Karpas-422 (cell line): Measurements from ENCODE around the gene TXNDC11. TPM values are rescaled to one million over a fixed set of nuclear protein-coding genes. Genes with fewer than 3 reads are reported as not detected.
A peak's percentile ranks its signal among the peaks of the same experiment; 100 is the strongest.

Experiments used
- DNase-seq: peaks from one replicate; pipeline ENCODE4 v3.0.0-alpha.2; 2015
- H2AFZ ChIP-seq: fragments of 200-600 bp; sonication (generic); 2 replicates; pipeline ENCODE4 v1.6.1; 2014; ENCODE audit warnings: antibody characterized with exemption, low read length, mixed read lengths
- H3K27ac ChIP-seq: fragments of 200-600 bp; sonication (generic); 2 replicates; pipeline ENCODE4 v1.5.1; 2014; ENCODE audit warnings: mild to moderate bottlenecking, low read length, moderate library complexity
- H3K27me3 ChIP-seq: fragments of 200-600 bp; sonication (generic); 2 replicates; pipeline ENCODE4 v1.6.1; 2014; ENCODE audit warnings: low read length, mixed read lengths
- H3K36me3 ChIP-seq: fragments of 200-600 bp; sonication (generic); 2 replicates; pipeline ENCODE4 v1.6.1; 2014; ENCODE audit warnings: low read length, mixed read lengths; ENCODE audit not compliant: insufficient read depth
- H3K4me1 ChIP-seq: fragments of 200-600 bp; sonication (generic); 2 replicates; pipeline ENCODE4 v1.6.1; 2014; ENCODE audit warnings: mild to moderate bottlenecking, low read length, mixed read lengths
- H3K4me2 ChIP-seq: fragments of 200-600 bp; sonication (generic); 2 replicates; pipeline ENCODE4 v1.6.1; 2014; ENCODE audit warnings: low read length, low read depth, mild to moderate bottlenecking; ENCODE audit not compliant: poor library complexity, severe bottlenecking
- H3K4me3 ChIP-seq: fragments of 200-600 bp; sonication (generic); 2 replicates; pipeline ENCODE4 v1.5.1; 2014; ENCODE audit warnings: mild to moderate bottlenecking, antibody characterized with exemption, low read length, mixed read lengths
- H3K79me2 ChIP-seq: fragments of 200-600 bp; sonication (generic); 2 replicates; pipeline ENCODE4 v1.6.1; 2014; ENCODE audit warnings: mild to moderate bottlenecking, low read length, mixed read lengths
- H3K9ac ChIP-seq: fragments of 200-600 bp; sonication (generic); 2 replicates; pipeline ENCODE4 v1.6.0; 2014; ENCODE audit warnings: low read length
- H3K9me2 ChIP-seq: fragments of 200-600 bp; sonication (generic), shearing (Covaris generic); replicated peaks from 2 replicates; pipeline ENCODE4 v1.6.0; 2014; ENCODE audit warnings: mild to moderate bottlenecking, low read length, moderate library complexity; ENCODE audit not compliant: insufficient read depth
- H3K9me3 ChIP-seq: fragments of 300-700, 200-600 bp; sonication (generic); 2 replicates; pipeline ENCODE4 v1.6.1; 2014; ENCODE audit warnings: low read length, mixed read lengths
- H4K20me1 ChIP-seq: fragments of 200-600 bp; sonication (generic); 2 replicates; pipeline ENCODE4 v1.6.1; 2014; ENCODE audit warnings: mild to moderate bottlenecking, antibody characterized with exemption, low read length, low read depth; ENCODE audit not compliant: insufficient read depth
- total RNA-seq: library from RNA; depleted of rRNA; stranded (reverse); fragments of >200 nt; shearing (Covaris generic); gene quantifications from 2 replicates; pipeline ENCODE4 v1.2.3, GENCODE V29; 2014; ENCODE audit warnings: low replicate concordance

The TXNDC11 gene
- total RNA-seq, 1 experiment from 2014 or later: 28.5 TPM

GRCh38 chr16:11681556-11681955, 61.1 kb downstream of the TXNDC11 start:
- H3K4me2 ChIP-seq: peak overlapping the region; percentile 66
- H3K4me3 ChIP-seq: peak overlapping the region; percentile 48; the same call in 1 of the 2 replicates
- peaks cover 90% of the 10 kb centered on the region for H3K4me1 ChIP-seq

GRCh38 chr16:11679941-11680911, 62.4 kb downstream of the TXNDC11 start:
- Histone ChIP-seq H3K4me1 (peaks cover 88% of the 10 kb centered on the region), H3K4me2 (no peak overlapping the region), H3K27me3 (no peaks in the 10 kb centered on the region), H3K4me3 (no peak overlapping the region), H3K9me3 (no peaks in the 10 kb centered on the region), H3K9me2 (no peaks in the 10 kb centered on the region), H2AFZ (no peak overlapping the region), H3K36me3 (peaks cover 27% of the 10 kb centered on the region), H4K20me1 (peaks cover 30% of the 10 kb centered on the region), H3K79me2 (0 out of 2 replicates have a peak, but pooled peaks cover 3% of the 10 kb centered on the region), H3K9ac (no peak overlapping the region), H3K27ac (no peak overlapping the region)
- no peak for DNase-seq

More at GRCh38 chr16:11681556-11681955, 61.1 kb downstream of the TXNDC11 start:
- Histone ChIP-seq H3K9me2 (no peaks in the 10 kb centered on the region), H3K27ac (peak overlapping the region; percentile 97), H3K9ac (peak overlapping the region; percentile 39), H3K36me3 (peaks cover 28% of the 10 kb centered on the region), H3K9me3 (no peaks in the 10 kb centered on the region), H3K79me2 (0 out of 2 replicates have a peak, but pooled peaks cover 3% of the 10 kb centered on the region), H4K20me1 (peaks cover 30% of the 10 kb centered on the region), H2AFZ (no peak overlapping the region), H3K27me3 (no peaks in the 10 kb centered on the region)
- peak; percentile 82 for DNase-seq

GRCh38 chr16:11679250-11679649, 63.4 kb downstream of the TXNDC11 start:
- no peaks in the 10 kb centered on the region for H3K27me3 ChIP-seq
- H3K27ac ChIP-seq: peak overlapping the region; percentile 51; the same call in 1 of the 2 replicates
- H3K4me1 ChIP-seq: peaks cover 80% of the 10 kb centered on the region
- DNase-seq: no peak
- H3K9ac ChIP-seq: no peak overlapping the region; the same call in 1 of the 2 replicates
- H4K20me1 ChIP-seq: peaks cover 30% of the 10 kb centered on the region
- H2AFZ ChIP-seq: no peak overlapping the region
- H3K9me2 ChIP-seq: no peaks in the 10 kb centered on the region
- H3K79me2 ChIP-seq: 0 out of 2 replicates have a peak, but pooled peaks cover 3% of the 10 kb centered on the region
- H3K9me3 ChIP-seq: no peaks in the 10 kb centered on the region
- peaks cover 25% of the 10 kb centered on the region for H3K36me3 ChIP-seq
- no peak overlapping the region for H3K4me3 ChIP-seq
- peak overlapping the region; percentile 42 for H3K4me2 ChIP-seq

DNA sequence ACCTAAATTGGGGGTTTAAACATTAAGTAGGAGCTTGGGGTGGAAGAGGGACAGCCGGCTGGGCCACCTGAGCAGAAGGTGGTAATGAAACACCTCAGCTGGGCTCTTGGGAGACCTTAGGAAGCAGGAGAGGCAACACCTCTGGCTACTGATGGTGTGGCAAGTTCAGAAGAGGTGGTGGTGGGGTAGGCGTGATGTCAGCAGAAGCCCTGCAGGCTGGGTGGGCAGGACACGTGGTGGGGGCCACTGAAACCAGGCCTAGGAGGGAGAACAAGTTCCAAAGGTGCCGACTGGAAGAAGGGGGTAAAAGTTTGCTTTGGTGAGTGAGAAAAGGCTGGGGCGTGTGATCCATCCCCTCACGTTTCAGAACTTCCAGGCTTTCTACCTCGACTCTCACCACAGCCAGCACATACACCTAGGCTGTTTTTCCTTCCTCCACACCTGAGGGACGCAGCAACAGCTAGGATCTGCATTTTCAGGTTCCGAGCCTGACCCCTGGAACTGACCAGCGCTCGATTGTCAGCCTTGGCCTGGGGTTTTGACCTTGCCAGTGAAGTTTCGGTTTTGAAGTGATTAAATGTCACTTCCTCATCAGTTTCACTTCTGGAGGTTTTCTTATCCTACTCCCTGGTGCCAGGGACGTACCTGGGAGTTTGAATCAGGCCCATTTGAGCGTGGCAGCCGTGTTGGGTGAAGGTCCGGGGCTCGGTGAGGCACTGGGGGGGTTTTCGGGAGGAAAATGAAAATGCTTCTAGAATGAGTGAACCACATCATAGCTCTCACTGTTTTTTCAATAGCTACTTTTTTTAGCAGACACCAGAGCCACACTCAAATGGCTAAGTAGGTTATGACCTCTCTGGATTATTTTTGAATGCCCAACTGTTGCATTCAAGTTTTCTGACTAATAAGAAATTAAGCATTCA, 64.4 kb downstream of the TXNDC11 start:
- Histone ChIP-seq H3K9me2 (no peaks in the 10 kb centered on the region), H2AFZ (no peak overlapping the region), H3K9me3 (no peaks in the 10 kb centered on the region), H3K79me2 (0 out of 2 replicates have a peak, but pooled peaks cover 3% of the 10 kb centered on the region), H3K4me1 (peaks cover 71% of the 10 kb centered on the region), H3K36me3 (peaks cover 20% of the 10 kb centered on the region), H3K27ac (peak overlapping the region; percentile 51), H4K20me1 (peaks cover 29% of the 10 kb centered on the region), H3K4me3 (peak overlapping the region; percentile 23; the same call in 1 of the 2 replicates), H3K27me3 (no peaks in the 10 kb centered on the region), H3K4me2 (peak overlapping the region; percentile 42), H3K9ac (peak overlapping the region; percentile 4; the same call in 1 of the 2 replicates)
- DNase-seq: peak; percentile 59

- DNase-seq: no peak
- Histone ChIP-seq H3K4me2 (no peak overlapping the region), H4K20me1 (peaks cover 24% of the 10 kb centered on the region), H3K4me3 (no peak overlapping the region), H3K9ac (no peak overlapping the region), H3K4me1 (peaks cover 71% of the 10 kb centered on the region), H2AFZ (no peak overlapping the region), H3K9me3 (no peaks in the 10 kb centered on the region), H3K36me3 (peaks cover 20% of the 10 kb centered on the region), H3K9me2 (no peaks in the 10 kb centered on the region), H3K79me2 (0 out of 2 replicates have a peak, but pooled peaks cover 3% of the 10 kb centered on the region), H3K27ac (peak overlapping the region; percentile 51; the same call in 1 of the 2 replicates), H3K27me3 (no peaks in the 10 kb centered on the region)
These were observed 65.2 kb downstream of the TXNDC11 start for GRCh38 chr16:11677451-11677951.

DNA sequence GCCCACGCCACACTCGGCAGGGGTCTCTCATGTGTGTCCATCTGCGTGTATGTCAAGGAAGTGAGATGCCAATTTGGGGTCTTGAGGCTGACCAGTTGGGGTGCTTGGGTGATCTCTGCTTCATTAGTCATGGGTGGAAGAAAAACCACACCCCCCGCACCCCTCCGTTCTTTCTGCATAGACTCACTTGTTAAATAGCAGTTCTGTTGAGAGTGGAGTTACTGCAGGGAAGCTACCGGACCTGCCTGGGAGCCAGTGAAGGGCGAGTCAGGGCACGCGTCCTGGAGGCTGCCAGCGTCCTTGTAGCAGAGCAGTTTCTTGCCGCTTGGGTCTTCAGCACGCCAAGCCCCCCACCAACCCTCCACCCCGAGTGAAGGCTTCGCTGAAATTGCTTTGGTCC, 65.9 kb downstream of the TXNDC11 start:
- H3K27me3 ChIP-seq: no peaks in the 10 kb centered on the region
- no peak for DNase-seq
- peaks cover 71% of the 10 kb centered on the region for H3K4me1 ChIP-seq
- no peak overlapping the region for H3K4me3 ChIP-seq
- H3K9ac ChIP-seq: no peak overlapping the region
- no peaks in the 10 kb centered on the region for H3K9me2 ChIP-seq
- H4K20me1 ChIP-seq: peaks cover 24% of the 10 kb centered on the region
- peaks cover 20% of the 10 kb centered on the region for H3K36me3 ChIP-seq
- no peaks in the 10 kb centered on the region for H3K9me3 ChIP-seq
- H3K4me2 ChIP-seq: no peak overlapping the region
- H3K27ac ChIP-seq: peak overlapping the region; percentile 51
- H3K79me2 ChIP-seq: 0 out of 2 replicates have a peak, but pooled peaks cover 3% of the 10 kb centered on the region
- H2AFZ ChIP-seq: no peak overlapping the region

DNA sequence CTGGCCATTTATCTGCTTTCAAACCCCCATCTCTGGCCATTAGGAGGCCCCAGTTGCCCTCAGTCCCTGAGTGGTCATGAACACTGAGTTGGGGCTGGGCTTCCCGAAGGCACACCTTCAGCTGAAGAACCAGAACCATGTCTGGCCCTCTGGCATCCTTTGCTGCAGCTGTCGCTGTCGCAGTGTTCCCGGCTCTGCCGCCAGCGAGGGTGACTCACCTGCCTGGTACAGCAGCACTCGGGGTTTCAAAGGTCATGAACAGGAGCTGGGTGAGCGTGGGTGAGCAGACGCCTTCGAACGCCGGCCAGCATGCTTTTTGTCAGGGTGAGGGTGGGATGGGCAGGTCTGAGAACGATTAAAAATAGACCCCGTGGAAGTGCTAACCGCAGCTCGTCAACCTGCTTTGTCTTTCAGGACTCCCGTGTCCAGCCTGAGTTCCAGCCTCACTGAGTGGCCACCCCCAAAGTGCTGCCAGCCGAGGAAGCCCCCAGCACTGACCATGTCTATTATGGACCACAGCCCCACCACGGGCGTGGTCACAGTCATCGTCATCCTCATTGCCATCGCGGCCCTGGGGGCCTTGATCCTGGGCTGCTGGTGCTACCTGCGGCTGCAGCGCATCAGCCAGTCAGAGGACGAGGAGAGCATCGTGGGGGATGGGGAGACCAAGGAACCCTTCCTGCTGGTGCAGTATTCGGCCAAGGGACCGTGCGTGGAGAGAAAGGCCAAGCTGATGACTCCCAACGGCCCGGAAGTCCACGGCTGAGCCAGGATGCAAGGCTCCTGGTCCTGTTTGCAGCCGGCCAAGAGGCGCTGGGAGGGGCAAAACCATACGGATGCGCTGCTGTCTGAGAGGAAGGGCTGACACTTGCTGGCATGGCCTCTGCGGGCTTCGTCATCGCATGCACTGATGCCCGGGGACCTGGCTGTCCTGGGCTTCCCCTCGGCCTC, 66.8 kb downstream of the TXNDC11 start:
- no peaks in the 10 kb centered on the region for H3K27me3 ChIP-seq

More for the DNA sequence above, 66.8 kb downstream of the TXNDC11 start:
- Histone ChIP-seq H3K4me2 (no peak overlapping the region), H3K27ac (no peak overlapping the region), H3K9me3 (no peaks in the 10 kb centered on the region), H3K36me3 (peaks cover 20% of the 10 kb centered on the region), H4K20me1 (peaks cover 19% of the 10 kb centered on the region), H3K9ac (no peak overlapping the region), H3K4me1 (peaks cover 69% of the 10 kb centered on the region), H3K79me2 (no peaks in the 10 kb centered on the region), H3K9me2 (no peaks in the 10 kb centered on the region), H2AFZ (no peak overlapping the region), H3K4me3 (no peak overlapping the region)
- no peak for DNase-seq
